ENCODE measurements around the gene PREX1.

DNA sequence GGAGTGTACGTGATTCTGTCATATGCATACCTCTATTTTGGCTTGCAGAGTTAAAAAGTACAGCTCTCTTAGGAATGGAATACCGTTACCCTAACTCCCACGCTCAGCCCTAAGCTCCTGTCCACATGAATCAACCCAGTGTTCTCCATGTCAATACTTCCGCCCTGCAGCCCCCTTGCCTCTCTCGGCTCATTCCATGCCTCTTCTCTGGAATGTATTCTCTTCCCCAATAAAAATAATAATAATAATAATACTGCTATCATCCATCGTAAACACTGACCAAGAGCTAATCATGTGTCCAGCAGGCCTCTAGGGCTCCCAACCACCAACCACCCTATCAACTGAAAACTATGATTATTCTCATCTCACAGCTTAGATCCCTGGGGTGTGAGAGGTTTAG lies 100.6 kb downstream of the PREX1 start:
- no peak for TF ChIP-seq POLR2AphosphoS5 (IDR thresholded peaks at IDR 0.05)
- no peak for TF ChIP-seq EP300 (IDR thresholded peaks at IDR 0.05)
- TF ChIP-seq, protein P1, sequence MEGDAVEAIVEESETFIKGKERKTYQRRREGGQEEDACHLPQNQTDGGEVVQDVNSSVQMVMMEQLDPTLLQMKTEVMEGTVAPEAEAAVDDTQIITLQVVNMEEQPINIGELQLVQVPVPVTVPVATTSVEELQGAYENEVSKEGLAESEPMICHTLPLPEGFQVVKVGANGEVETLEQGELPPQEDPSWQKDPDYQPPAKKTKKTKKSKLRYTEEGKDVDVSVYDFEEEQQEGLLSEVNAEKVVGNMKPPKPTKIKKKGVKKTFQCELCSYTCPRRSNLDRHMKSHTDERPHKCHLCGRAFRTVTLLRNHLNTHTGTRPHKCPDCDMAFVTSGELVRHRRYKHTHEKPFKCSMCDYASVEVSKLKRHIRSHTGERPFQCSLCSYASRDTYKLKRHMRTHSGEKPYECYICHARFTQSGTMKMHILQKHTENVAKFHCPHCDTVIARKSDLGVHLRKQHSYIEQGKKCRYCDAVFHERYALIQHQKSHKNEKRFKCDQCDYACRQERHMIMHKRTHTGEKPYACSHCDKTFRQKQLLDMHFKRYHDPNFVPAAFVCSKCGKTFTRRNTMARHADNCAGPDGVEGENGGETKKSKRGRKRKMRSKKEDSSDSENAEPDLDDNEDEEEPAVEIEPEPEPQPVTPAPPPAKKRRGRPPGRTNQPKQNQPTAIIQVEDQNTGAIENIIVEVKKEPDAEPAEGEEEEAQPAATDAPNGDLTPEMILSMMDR (IDR thresholded peaks at IDR 0.05) = no peak
